Measurements from ENCODE around the gene HPSE2.
"Not testable (repeated sequence)": the region's sequence is repeated elsewhere in the genome, so short reads cannot be mapped to it uniquely, and the experiment has no call there.

The HPSE2 gene

GRCh38 chr10:99235658-99236626, at the start of gene HPSE2:
Gene HPSE2, minus strand, starts transcription at chr10:99235852.
- peaks cover 30% of the 10 kb centered on the region for H3K4me1 Mint-ChIP-seq (ENCODE audit: low read depth)
- peak within 1 kb of the TSS; percentile 71 for H3K4me3 Mint-ChIP-seq
- no peaks in the 10 kb centered on the region for H3K36me3 Mint-ChIP-seq
- H3K27ac Mint-ChIP-seq, result no peak within 1 kb of the TSS
- H3K9me3 Mint-ChIP-seq (ENCODE audit: low read depth), result no peaks in the 10 kb centered on the region
- peaks cover 38% of the 10 kb centered on the region for H3K27me3 Mint-ChIP-seq

- Mint-ChIP-seq H3K4me3 (no peak overlapping the region), H3K36me3 (peaks cover 4% of the 10 kb centered on the region), H3K4me1 (ENCODE audit: low read depth) (no peaks in the 10 kb centered on the region), H3K27ac (no peak overlapping the region), H3K27me3 (peaks cover 17% of the 10 kb centered on the region), H3K9me3 (ENCODE audit: low read depth) (peaks cover 13% of the 10 kb centered on the region)
Observed at GRCh38 chr10:99280472-99280871, 44.8 kb upstream of the HPSE2 start.

- Mint-ChIP-seq H3K4me3 (no peak overlapping the region), H3K36me3 (peaks cover 4% of the 10 kb centered on the region), H3K9me3 (ENCODE audit: low read depth) (peaks cover 13% of the 10 kb centered on the region), H3K27ac (no peak overlapping the region), H3K4me1 (ENCODE audit: low read depth) (no peaks in the 10 kb centered on the region), H3K27me3 (peaks cover 18% of the 10 kb centered on the region)
Observed at GRCh38 chr10:99279626-99280111, 44.0 kb upstream of the HPSE2 start.

- no peak overlapping the region for H3K4me3 Mint-ChIP-seq
- H3K9me3 Mint-ChIP-seq (ENCODE audit: low read depth), result no peaks in the 10 kb centered on the region
- peaks cover 18% of the 10 kb centered on the region for H3K27me3 Mint-ChIP-seq
- no peaks in the 10 kb centered on the region for H3K4me1 Mint-ChIP-seq (ENCODE audit: low read depth)
- no peak overlapping the region for H3K27ac Mint-ChIP-seq
- H3K36me3 Mint-ChIP-seq, result no peaks in the 10 kb centered on the region
Observed at GRCh38 chr10:99276848-99277486, 41.3 kb upstream of the HPSE2 start.

GRCh38 chr10:99266383-99266782, 30.7 kb upstream of the HPSE2 start:
- Mint-ChIP-seq H3K36me3 (peaks cover 3% of the 10 kb centered on the region), H3K4me3 (no peak overlapping the region), H3K27ac (no peak overlapping the region), H3K27me3 (peaks cover 29% of the 10 kb centered on the region), H3K9me3 (ENCODE audit: low read depth) (peaks cover 12% of the 10 kb centered on the region), H3K4me1 (ENCODE audit: low read depth) (no peaks in the 10 kb centered on the region)

GRCh38 chr10:99248824-99249223, 13.2 kb upstream of the HPSE2 start:
- Mint-ChIP-seq H3K36me3 (no peaks in the 10 kb centered on the region), H3K27ac (no peak overlapping the region), H3K27me3 (peaks cover 18% of the 10 kb centered on the region), H3K4me1 (ENCODE audit: low read depth) (no peaks in the 10 kb centered on the region), H3K9me3 (ENCODE audit: low read depth) (peaks cover 4% of the 10 kb centered on the region), H3K4me3 (no peak overlapping the region)

- H3K4me3 Mint-ChIP-seq; H3K27ac Mint-ChIP-seq; H3K36me3 Mint-ChIP-seq; H3K4me1 Mint-ChIP-seq (ENCODE audit: low read depth); H3K9me3 Mint-ChIP-seq (ENCODE audit: low read depth): not testable (repeated sequence)
- peaks cover 18% of the 10 kb centered on the region for H3K27me3 Mint-ChIP-seq
Observed at GRCh38 chr10:99247893-99248292, 12.2 kb upstream of the HPSE2 start.

- H3K27me3 Mint-ChIP-seq, result peaks cover 33% of the 10 kb centered on the region
- peak overlapping the region; percentile 44 for H3K4me3 Mint-ChIP-seq
- H3K36me3 Mint-ChIP-seq, result no peaks in the 10 kb centered on the region
- H3K27ac Mint-ChIP-seq, result no peak overlapping the region
- H3K9me3 Mint-ChIP-seq (ENCODE audit: low read depth), result no peaks in the 10 kb centered on the region
- peaks cover 30% of the 10 kb centered on the region for H3K4me1 Mint-ChIP-seq (ENCODE audit: low read depth)
Observed at GRCh38 chr10:99236627-99237309, 1.1 kb upstream of the HPSE2 start.

GRCh38 chr10:99234791-99235657, 628 bp downstream of the HPSE2 start:
- H3K36me3 Mint-ChIP-seq, result no peaks in the 10 kb centered on the region
- peak overlapping the region; percentile 71 for H3K4me3 Mint-ChIP-seq
- no peak overlapping the region for H3K27ac Mint-ChIP-seq
- H3K9me3 Mint-ChIP-seq (ENCODE audit: low read depth), result no peaks in the 10 kb centered on the region
- H3K27me3 Mint-ChIP-seq, result peaks cover 39% of the 10 kb centered on the region
- peaks cover 30% of the 10 kb centered on the region for H3K4me1 Mint-ChIP-seq (ENCODE audit: low read depth)

- H3K27me3 Mint-ChIP-seq, result peaks cover 39% of the 10 kb centered on the region
- peaks cover 30% of the 10 kb centered on the region for H3K4me1 Mint-ChIP-seq (ENCODE audit: low read depth)
- no peaks in the 10 kb centered on the region for H3K36me3 Mint-ChIP-seq
- H3K27ac Mint-ChIP-seq, result peak overlapping the region; percentile 61
- peak overlapping the region; percentile 71 for H3K4me3 Mint-ChIP-seq
- no peaks in the 10 kb centered on the region for H3K9me3 Mint-ChIP-seq (ENCODE audit: low read depth)
Observed at GRCh38 chr10:99234041-99234790, 1.4 kb downstream of the HPSE2 start.

GRCh38 chr10:99233689-99234037, 2.0 kb downstream of the HPSE2 start:
- Mint-ChIP-seq H3K9me3 (ENCODE audit: low read depth) (no peaks in the 10 kb centered on the region), H3K4me3 (peak overlapping the region; percentile 71), H3K36me3 (no peaks in the 10 kb centered on the region), H3K27ac (no peak overlapping the region), H3K27me3 (peaks cover 39% of the 10 kb centered on the region), H3K4me1 (ENCODE audit: low read depth) (peaks cover 30% of the 10 kb centered on the region)

GRCh38 chr10:99233000-99233688, 2.5 kb downstream of the HPSE2 start:
- Mint-ChIP-seq H3K4me1 (ENCODE audit: low read depth) (peaks cover 30% of the 10 kb centered on the region), H3K27ac (no peak overlapping the region), H3K36me3 (no peaks in the 10 kb centered on the region), H3K9me3 (ENCODE audit: low read depth) (no peaks in the 10 kb centered on the region), H3K4me3 (peak overlapping the region; percentile 43), H3K27me3 (peaks cover 40% of the 10 kb centered on the region)

GRCh38 chr10:99232360-99232999, 3.2 kb downstream of the HPSE2 start:
- no peaks in the 10 kb centered on the region for H3K9me3 Mint-ChIP-seq (ENCODE audit: low read depth)
- no peak overlapping the region for H3K27ac Mint-ChIP-seq
- no peak overlapping the region for H3K4me3 Mint-ChIP-seq
- H3K4me1 Mint-ChIP-seq (ENCODE audit: low read depth), result peaks cover 30% of the 10 kb centered on the region
- H3K27me3 Mint-ChIP-seq, result peaks cover 42% of the 10 kb centered on the region
- no peaks in the 10 kb centered on the region for H3K36me3 Mint-ChIP-seq
